Neuron (in vitro differentiated cells): ENCODE data around the gene EFCAB11.

Experiments
- H2AFZ ChIP-seq: one replicate; pipeline ENCODE4 v1.6.1; 2013; ENCODE audit warnings: low read depth, mild to moderate bottlenecking, inconsistent platforms, low read length, moderate library complexity
- H3K27me3 ChIP-seq: one replicate; pipeline ENCODE4 v1.6.1; 2013; ENCODE audit warnings: low read length; ENCODE audit not compliant: insufficient read depth
- H3K36me3 ChIP-seq: one replicate; pipeline ENCODE4 v1.6.1; 2013; ENCODE audit warnings: low read length; ENCODE audit not compliant: insufficient read depth
- H3K4me1 ChIP-seq: one replicate; pipeline ENCODE4 v1.6.1; 2013; ENCODE audit warnings: low read length; ENCODE audit not compliant: insufficient read depth
- H3K4me3 ChIP-seq: 2 replicates; pipeline ENCODE4 v1.5.1; 2013; ENCODE audit warnings: mild to moderate bottlenecking, low read length, moderate library complexity
- H3K9me3 ChIP-seq: one replicate; pipeline ENCODE4 v1.6.1; 2013; ENCODE audit warnings: low read length

EFCAB11 gene

DNA sequence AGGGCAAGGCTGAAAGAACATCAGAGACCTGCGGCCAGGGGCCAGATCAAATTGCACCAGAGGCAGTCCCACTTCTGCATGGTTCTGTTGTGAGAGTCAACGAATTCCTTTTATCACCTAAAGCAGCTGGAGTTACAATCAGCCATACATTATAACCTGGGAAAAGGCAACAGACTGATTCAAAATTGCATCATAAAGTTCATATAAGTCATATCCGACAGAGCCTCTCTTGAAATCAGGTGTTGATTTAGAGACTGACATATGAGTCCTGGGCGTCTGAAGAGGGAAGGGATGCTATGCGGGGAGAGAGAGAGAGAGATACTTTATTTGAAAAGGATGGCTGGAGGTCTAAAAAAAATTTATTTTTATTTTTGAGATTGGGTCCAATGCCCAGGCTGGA lies 89.4 kb downstream of the EFCAB11 start:
- no peaks in the 10 kb centered on the region for H3K36me3 ChIP-seq
- no peak overlapping the region for H3K4me3 ChIP-seq
- H3K4me1 ChIP-seq = no peaks in the 10 kb centered on the region
- H2AFZ ChIP-seq = no peak overlapping the region
- peaks cover 3% of the 10 kb centered on the region for H3K9me3 ChIP-seq
- no peaks in the 10 kb centered on the region for H3K27me3 ChIP-seq

DNA sequence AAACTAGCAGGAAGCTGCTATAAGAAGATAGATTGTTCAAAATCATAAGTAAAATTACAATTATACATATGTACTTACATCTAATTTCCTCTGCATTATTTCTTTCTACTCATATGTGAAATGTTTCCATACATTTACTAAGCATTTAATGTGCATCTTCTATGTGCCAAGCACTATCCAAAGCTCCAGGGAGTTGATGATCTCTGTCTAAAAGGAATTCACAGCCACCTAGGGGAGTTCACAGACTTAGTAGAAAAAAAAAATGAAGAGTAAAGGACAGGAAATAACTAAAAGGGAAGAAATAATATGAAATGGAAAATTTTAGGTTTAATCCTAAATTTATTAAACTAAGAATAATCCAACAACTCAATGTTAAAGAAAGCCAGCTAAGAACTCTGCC lies 91.7 kb downstream of the EFCAB11 start:
- Histone ChIP-seq H2AFZ (no peak overlapping the region), H3K4me3 (no peak overlapping the region), H3K4me1 (no peaks in the 10 kb centered on the region), H3K36me3 (no peaks in the 10 kb centered on the region), H3K27me3 (no peaks in the 10 kb centered on the region), H3K9me3 (peaks cover 3% of the 10 kb centered on the region)

DNA sequence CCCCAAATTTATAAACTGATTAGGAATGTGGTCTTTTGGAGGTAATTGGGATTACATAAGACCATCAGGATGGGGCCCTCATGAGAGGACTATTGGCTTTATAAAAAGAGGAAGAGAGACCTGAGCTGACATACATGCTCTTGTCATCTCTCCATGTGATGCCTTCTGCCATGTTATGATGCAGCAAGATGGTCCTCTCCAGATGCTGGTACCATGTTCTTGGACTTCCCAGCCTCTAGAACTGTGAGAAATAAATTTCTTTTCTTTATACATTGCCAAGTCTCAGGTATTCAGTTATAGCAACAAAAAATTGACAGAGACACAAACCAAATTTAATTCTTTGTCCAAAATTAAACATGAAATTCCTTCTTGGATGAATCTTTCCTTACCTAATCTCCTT lies 92.9 kb downstream of the EFCAB11 start:
- Histone ChIP-seq H3K4me1 (no peaks in the 10 kb centered on the region), H3K4me3 (no peak overlapping the region), H3K36me3 (no peaks in the 10 kb centered on the region), H3K27me3 (no peaks in the 10 kb centered on the region), H3K9me3 (no peaks in the 10 kb centered on the region), H2AFZ (no peak overlapping the region)

DNA sequence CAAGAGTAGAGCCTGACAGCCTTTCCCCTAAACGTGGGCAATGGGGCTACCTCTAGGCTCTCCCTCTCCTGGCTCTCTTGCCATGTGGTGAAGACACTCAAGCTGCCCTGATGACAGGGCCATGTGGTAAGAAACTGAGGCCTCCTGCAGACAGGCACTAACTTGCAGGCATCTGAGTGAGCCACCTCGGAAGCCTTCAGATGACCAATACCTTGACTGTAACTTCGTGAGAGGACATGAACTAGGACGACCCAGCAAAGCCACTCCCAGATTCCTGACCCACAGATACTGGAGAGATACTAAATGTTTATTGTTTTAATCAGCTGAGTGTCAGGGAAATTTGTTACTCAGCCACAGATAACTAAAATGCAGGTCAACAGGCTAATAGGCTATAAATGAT lies 96.4 kb downstream of the EFCAB11 start:
- Histone ChIP-seq H3K9me3 (no peaks in the 10 kb centered on the region), H2AFZ (no peak overlapping the region), H3K36me3 (no peaks in the 10 kb centered on the region), H3K4me1 (no peaks in the 10 kb centered on the region), H3K27me3 (no peaks in the 10 kb centered on the region), H3K4me3 (no peak overlapping the region)

DNA sequence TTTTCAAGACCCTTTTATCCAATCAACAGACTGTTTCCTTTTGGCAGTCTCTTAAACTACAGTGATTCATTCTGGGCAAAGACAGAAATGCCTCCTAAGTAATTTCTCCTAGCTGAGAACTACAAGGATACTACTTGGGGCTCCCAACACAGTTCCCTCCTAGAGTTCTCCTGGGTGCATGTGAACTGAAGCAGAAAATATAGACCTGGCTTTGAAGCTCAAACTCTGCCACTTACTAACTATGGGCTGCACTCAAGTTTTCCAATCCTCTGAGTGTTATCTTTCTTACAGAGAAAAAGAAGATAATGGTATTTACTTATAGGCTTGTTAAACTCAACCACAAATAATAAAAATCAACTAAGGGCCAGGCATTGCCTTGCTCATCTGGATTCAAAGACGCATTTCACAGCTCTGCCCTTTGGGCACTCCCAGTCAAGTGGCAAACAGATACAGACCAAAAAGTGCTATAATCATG lies 97.6 kb downstream of the EFCAB11 start:
- Histone ChIP-seq H3K9me3 (no peaks in the 10 kb centered on the region), H3K27me3 (no peaks in the 10 kb centered on the region), H2AFZ (no peak overlapping the region), H3K4me3 (no peak overlapping the region), H3K4me1 (no peaks in the 10 kb centered on the region), H3K36me3 (no peaks in the 10 kb centered on the region)

DNA sequence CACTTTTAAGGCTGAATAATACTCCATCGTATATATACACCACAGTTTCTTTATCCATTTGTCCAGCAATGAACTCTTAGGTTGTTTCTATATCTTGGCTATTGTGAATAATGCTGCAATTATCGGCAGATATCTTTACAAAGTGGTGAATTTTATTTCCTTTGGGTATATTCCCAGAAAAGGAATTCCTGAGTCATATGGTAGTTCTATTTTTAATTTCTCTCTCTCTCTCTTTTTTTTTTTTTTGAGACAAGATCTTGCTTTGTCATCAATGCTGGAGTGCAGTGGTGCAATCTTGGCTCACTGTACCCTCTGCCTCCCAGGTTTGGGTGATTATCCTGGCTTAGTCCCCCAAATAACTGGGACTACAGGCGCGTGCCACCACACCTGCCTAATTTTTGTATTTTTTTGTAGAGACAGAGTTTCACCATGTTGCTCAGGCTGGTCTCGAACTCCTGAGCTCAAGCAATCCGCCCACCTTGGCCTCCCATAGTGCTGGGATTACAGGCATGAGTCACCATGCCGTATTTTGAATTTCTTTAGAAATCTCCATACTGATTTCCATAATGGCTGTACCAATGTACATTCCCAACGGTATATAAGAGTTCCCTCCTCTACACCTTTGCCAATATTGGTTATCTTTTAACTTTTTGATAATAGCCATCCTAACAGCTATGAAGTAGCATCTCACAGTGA lies 98.4 kb downstream of the EFCAB11 start:
- Histone ChIP-seq H3K27me3 (no peaks in the 10 kb centered on the region), H2AFZ (no peak overlapping the region), H3K36me3 (no peaks in the 10 kb centered on the region), H3K4me3 (no peak overlapping the region), H3K4me1 (no peaks in the 10 kb centered on the region), H3K9me3 (no peaks in the 10 kb centered on the region)

DNA sequence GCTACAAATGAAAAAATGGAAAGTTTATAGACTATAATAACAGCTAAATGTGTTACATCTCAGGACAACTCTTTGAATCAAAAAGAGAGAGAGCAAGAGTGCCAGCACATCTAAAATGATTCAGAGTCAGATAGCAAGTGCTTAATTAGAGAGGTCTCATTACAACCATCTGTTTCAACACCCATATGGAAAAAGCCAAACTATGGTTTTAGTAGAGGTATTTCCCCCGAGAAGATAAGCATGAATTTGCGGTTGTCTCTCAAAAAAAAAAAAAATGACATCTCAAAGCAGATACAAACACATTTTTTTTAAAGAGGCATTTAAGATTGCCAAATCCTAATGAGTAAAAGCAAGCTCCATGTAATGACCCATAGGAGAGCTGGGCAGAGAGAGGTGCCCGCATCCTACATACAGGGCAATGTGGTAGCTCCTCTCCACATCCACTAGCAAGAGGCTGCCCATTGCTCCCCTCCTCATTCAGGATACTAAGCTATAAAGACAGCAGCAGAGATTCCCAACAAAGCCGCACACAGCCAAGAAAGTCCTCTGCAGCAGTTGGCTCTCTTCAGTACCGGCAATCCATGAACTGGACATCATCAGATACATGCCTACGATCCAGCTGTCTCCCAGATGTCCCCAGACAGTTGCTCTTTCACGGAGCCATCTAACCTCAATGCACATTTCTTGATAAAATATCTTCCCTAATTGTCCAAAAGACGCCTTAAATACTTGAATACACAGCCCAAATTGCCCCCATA lies 100.4 kb downstream of the EFCAB11 start:
- no peaks in the 10 kb centered on the region for H3K27me3 ChIP-seq
- H3K4me3 ChIP-seq = no peak overlapping the region
- H3K9me3 ChIP-seq = no peaks in the 10 kb centered on the region
- no peaks in the 10 kb centered on the region for H3K4me1 ChIP-seq
- no peaks in the 10 kb centered on the region for H3K36me3 ChIP-seq
- no peak overlapping the region for H2AFZ ChIP-seq

DNA sequence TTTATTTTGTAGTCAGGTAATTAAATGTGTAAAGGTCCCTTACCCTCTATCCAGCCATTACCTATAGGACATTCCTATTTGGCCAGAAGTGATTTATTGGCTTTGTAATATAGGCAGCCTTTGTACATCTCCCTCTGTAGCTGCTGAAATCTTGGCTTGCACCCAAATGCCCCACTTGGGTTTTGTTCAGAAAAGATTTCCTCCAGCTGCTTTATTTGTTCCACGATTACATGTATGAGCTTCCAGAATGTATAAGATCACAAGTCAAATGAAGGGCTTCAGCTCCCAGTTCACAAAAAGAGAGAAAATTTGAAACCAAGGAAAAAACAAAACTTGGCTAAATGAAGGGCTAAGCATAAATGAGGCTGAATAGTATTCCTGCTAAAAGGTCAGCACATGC lies 103.4 kb downstream of the EFCAB11 start:
- H3K9me3 ChIP-seq = no peaks in the 10 kb centered on the region
- no peaks in the 10 kb centered on the region for H3K27me3 ChIP-seq
- no peaks in the 10 kb centered on the region for H3K4me1 ChIP-seq
- H3K4me3 ChIP-seq = no peak overlapping the region
- H3K36me3 ChIP-seq = no peaks in the 10 kb centered on the region
- H2AFZ ChIP-seq = no peak overlapping the region

DNA sequence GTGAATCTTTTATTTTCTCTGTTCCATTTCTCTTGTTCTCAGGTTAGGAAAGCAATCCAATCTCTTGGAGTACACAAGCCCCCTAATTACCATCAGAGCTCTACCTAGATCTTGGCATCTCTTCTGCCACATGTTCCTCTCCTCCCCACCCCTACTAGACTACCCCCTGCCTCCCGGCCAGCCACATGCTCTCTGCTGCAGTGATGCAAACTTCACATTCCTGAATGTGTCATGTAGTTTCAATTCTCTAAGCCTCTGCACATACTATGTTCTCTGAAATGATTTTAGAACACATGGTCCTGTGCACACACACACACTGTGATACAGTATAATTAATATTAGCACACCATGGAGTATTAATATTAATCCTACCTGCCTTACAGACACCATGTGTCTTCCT lies 104.6 kb downstream of the EFCAB11 start:
- H3K4me1 ChIP-seq = no peaks in the 10 kb centered on the region

DNA sequence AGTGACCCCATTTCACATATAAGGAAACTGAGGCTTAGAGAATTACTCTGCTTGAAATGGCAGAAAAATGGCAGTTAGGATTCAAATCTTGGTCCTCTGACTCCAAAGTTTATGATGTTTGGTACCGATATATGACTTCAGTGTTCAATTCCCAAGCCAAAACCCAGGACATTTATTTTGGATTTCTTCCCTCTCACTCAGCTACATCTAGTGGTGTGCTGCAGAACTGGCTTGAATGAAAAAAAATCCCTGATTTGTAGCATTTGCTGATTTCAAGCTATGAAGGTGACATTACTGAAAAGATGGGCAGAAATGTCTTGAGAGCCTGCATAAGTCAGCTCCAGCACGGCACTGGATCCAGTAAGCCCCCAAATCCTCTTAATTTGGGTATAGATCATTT lies 106.4 kb downstream of the EFCAB11 start:
- no peaks in the 10 kb centered on the region for H3K4me1 ChIP-seq
- no peaks in the 10 kb centered on the region for H3K27me3 ChIP-seq
- no peak overlapping the region for H3K4me3 ChIP-seq
- no peaks in the 10 kb centered on the region for H3K9me3 ChIP-seq
- H3K36me3 ChIP-seq = no peaks in the 10 kb centered on the region
- H2AFZ ChIP-seq = no peak overlapping the region

More for the DNA sequence above, 104.6 kb downstream of the EFCAB11 start:
- Histone ChIP-seq H2AFZ (no peak overlapping the region), H3K36me3 (no peaks in the 10 kb centered on the region), H3K9me3 (no peaks in the 10 kb centered on the region), H3K4me3 (no peak overlapping the region), H3K27me3 (no peaks in the 10 kb centered on the region)

DNA sequence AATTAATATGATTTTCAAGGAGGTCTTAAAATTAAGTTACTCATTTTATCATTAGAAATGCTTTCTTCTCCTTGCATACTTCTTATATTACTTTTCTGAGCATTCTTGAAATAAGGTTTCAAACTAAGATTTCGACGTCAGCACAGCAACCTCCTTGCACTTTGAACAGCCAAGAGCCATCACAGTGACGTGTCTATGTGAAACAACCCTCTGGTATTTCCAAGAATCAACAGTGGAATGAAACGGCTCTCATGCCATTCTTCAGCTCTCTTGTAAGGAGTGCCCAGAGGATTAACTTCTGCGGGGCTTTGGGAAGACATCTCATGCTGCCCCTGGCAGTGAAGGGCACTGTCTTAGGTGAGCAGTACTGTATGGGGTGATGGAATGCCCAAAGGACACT lies 109.2 kb downstream of the EFCAB11 start:
- Histone ChIP-seq H3K4me1 (no peaks in the 10 kb centered on the region), H3K9me3 (no peaks in the 10 kb centered on the region), H3K36me3 (no peaks in the 10 kb centered on the region), H3K27me3 (no peaks in the 10 kb centered on the region), H2AFZ (no peak overlapping the region), H3K4me3 (no peak overlapping the region)

DNA sequence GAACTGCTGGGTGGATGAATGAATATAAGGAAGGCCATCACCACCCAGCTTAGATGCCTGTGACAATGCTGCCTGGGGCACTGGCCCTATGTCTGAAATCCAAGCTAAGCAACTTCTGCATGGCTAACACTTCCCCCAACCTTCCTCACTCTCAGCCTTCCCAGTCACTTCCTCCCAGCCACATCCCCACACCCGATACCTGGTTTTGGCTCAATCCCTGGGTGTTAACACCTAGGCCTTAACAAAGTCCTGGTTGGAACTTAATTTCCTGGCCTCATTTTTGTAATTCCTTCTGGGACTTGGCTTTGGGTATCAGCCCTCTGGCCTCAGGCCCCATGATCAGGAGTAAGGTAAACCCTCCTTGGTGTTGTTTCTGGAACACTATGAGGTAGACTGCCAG lies 110.0 kb downstream of the EFCAB11 start:
- Histone ChIP-seq H3K4me1 (no peaks in the 10 kb centered on the region), H2AFZ (no peak overlapping the region), H3K27me3 (no peaks in the 10 kb centered on the region), H3K4me3 (no peak overlapping the region), H3K9me3 (no peaks in the 10 kb centered on the region), H3K36me3 (no peaks in the 10 kb centered on the region)

DNA sequence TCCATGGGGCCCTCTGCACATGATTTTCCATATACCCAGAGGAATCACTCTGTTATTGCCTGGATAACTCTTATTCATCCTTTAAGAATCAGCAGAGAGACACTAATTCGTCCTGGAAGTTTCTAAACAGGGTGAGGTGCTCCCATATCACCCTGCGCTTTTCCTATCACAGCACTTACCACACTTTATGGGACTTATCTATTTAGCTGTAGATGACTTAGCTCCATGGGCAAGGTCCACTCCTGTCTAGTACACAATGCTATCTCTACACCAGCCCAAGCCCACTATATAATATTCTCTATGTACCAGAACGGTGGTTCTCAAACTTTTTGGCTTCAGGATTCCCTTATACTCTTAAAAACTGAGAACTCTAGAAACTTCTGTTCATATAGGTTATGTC lies 111.7 kb downstream of the EFCAB11 start:
- Histone ChIP-seq H3K4me1 (no peaks in the 10 kb centered on the region), H3K36me3 (no peaks in the 10 kb centered on the region), H2AFZ (no peak overlapping the region), H3K27me3 (no peaks in the 10 kb centered on the region), H3K9me3 (peaks cover 2% of the 10 kb centered on the region), H3K4me3 (no peak overlapping the region)
